ENCODE data around the gene POLA1.

The POLA1 gene

GRCh38 chrX:25011589-25012432 is 318.1 kb downstream of the POLA1 start:
- no peak for DNase-seq

DNA sequence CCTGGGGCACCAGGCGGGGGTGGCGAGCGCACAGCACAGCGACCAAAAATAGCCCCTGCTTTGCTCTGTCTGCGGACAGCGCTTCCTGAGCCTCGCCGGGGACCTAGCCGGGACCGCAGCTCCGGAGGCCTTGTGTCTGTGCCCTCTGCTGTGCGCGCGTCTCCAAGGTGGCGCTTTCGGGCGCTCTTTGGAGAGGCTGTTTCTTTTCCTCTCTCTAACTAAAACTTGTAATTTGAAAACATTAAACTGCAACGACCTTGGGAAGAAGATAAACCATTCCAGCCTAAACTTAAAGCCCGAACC is 318.7 kb downstream of the POLA1 start:
- DNase-seq, result no peak

DNA sequence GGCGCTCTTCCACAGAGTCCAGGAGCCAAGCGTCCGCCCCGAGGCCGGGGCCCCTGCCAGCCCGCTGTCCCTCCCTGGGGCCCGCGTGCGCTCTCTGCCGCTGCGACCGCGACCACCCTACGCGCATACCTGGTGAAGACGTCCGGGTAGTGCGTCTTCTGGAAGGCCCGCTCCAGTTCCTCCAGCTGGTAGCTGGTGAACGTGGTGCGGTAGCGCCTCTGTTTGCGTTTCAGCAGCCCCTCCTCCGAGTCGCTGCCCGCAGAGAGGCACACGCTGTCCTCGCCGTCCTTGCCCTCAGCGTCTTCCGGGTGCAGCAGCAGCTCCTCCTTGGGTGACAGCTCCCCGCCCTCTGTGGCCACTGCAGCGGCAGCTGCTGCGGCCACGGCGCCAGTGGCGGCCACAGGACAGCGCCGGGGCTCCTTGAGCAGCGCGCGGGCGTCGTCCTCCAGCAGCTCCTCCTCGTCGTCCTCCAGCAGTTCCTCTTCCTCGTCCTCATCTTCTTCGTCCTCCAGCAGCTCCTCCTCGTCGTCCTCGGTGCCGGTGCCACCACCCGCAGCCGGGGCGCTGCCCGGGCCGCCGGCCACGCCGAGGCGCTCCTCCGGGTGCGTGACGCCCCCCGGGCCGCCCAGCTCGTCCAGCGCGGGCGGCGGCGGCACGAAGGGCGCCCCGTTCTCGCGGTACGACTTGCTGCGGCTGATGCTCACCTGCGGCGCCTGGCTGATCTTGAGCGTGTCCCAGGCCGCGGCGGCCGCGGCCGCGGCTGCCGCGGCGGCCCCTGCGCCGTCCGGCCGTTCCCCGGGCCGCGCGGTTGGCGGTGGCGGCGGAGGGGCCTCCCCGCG is 319.3 kb downstream of the POLA1 start:
- no peak for DNase-seq

DNA sequence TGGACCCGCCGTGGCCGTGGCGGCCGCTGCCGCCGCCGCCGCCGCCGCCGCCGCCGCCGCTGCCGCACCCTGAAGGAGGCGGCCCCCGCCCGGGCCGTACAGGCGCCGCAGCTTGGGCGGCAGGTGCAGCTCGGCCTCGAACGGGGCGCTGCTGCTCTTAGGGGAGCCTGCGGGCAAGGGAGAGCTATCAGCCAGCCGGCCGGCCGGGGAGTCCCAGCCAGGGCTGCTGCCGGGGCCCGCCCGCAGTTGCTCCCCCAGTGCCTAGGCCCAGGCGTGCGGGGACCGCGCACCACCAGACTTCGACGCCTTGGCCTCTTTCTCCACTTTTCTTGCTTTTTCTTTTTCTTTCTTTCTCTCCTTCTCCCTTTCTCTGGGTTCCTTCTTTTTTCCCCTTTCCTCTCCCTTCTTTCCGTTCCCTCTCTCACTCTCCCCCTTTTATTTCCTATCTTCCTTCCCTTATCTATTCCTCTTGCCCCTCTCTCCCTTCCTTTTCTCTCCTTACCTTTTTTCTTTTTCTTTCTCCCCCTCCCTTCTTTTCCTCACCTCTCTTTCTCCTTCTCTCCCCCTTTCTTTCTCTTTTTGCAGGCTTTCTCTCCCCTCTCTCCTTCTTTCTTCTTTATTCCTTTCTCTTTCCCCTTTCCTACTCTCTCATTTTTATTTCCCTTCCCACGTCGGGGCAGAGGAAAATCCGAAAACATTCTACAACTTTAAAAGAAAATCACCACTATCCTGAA is 320.1 kb downstream of the POLA1 start:
- DNase-seq, result peak; percentile 3

GRCh38 chrX:25014366-25014838 is 320.7 kb downstream of the POLA1 start:
- no peak for DNase-seq

- no peak for DNase-seq
Measured at GRCh38 chrX:25015486-25016360, 322.0 kb downstream of the POLA1 start, which contains the start of gene ARX. TSS of gene ARX (minus strand) at chrX:25015965. CDS start at chrX:25015737, 228 bp downstream.

DNA sequence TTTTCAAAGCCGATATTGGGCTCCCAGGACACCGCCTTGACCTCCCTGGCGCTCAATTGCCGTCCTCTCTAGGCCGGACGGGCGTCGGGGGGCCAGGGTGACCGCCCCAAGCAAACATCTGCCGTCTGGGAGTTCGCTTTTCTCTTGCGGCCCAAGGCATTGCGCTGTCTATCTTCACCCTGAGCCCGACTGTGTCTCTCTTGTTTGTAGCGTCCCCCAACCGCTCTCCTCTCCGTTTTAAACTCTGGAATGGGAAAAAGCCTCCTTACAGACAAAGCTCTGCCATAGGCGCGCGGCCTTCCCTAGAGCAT is 322.6 kb downstream of the POLA1 start:
- DNase-seq, result no peak

- no peak for DNase-seq
Measured at GRCh38 chrX:25016938-25017598, 323.4 kb downstream of the POLA1 start.

- DNase-seq, result no peak
Measured at GRCh38 chrX:25017667-25018247, 324.0 kb downstream of the POLA1 start.

GRCh38 chrX:25018682-25019081 is 325.0 kb downstream of the POLA1 start:
- no peak for DNase-seq

GRCh38 chrX:25019707-25020390 is 326.1 kb downstream of the POLA1 start:
- DNase-seq, result peak; percentile 1

DNA sequence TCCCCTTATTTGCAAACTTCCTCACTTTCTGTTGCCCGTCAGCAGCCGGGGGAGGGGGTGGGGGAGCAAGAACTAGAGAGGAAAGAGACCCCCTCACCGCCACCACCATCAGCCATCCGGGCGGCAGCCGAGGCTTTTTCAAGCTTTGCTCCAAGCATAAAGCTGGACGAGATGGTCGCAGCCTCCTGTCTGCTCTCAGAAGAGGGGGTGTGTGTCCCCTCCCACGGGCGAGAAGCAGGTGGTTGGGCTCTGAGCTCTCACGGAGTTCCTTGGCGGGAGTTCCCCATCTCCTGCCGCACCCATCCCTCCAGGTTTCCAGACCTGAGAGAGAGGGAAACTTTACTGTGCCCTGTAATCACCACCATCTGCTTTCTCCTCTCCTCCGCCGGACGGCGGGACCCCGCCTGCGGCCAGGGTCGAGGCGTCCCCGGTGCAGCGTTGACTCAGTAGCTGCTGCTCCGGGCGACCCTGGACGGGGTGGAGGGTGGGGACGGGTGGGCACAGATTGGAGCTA is 326.7 kb downstream of the POLA1 start:
- peak; percentile 1 for DNase-seq

- peak; percentile 43 for DNase-seq
Measured at GRCh38 chrX:25020905-25021449, 327.3 kb downstream of the POLA1 start.

- no peak for DNase-seq
Measured at GRCh38 chrX:25022499-25023325, 329.0 kb downstream of the POLA1 start.

GRCh38 chrX:25023908-25024307 is 330.2 kb downstream of the POLA1 start:
- DNase-seq, result no peak

DNA sequence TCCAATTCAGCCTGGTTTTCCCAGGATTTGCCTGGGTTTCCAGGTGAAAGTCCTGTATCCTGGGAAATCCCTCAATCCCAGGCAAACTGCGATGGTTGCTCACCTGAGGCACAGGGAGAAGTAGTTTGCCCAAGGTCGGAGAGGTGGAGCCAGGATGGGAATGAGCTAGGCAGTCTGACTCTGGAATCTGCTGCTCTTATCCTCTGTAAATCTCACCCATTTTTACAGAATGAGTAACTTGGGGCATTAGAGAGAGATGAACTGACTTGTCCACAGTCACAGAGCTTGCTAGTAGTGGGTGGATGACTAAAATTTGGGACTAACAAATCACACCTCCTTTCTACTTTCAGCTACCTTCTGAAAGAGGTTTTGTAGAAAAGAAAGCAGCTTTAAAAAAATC is 331.9 kb downstream of the POLA1 start:
- no peak for DNase-seq

DNA sequence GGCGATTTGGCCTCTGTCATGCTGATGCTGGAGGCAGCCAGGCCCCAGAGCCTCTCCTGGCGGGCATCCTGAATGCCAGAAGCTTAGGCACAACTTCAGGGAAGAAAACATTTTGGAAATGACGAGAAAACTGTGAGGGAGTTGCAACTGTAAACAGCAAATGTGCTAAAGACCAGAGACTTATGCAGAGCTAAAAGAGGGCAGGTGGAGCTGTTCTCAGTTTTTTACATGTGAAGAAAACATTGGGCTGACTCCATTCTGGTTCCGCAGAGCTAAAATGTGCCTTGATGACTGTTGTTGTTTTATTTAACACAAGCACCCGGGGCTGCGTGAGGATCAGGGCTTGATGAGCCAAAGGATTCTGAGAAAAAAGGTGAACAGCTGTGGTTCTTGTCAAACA is 332.9 kb downstream of the POLA1 start:
- DNase-seq, result no peak

DNA sequence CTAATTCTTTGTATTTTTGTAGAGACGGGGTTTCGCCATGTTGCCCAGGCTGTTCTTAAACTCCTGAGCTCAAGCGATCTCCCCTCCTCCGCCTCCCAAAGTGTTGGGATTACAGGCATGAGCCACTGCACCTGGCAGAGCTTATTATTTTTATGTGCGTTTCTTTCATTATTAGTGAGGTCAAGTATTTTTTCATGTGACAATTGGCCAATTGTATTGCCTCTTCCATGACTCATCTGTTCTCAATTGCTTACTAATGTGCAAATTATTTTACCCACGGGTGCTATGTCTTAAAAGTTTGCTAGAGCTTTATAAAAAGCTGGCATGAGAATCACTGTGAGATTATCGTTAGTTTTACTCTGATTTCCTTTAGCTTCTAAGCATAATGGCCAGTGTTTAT is 335.0 kb downstream of the POLA1 start:
- no peak for DNase-seq

GRCh38 chrX:25029288-25029825 is 335.6 kb downstream of the POLA1 start:
- DNase-seq, result no peak
